HG03196 (cell line): Measurements from ENCODE around the gene DRC3.
A peak's percentile ranks its signal among the peaks of the same experiment; 100 is the strongest.
"Not testable (repeated sequence)": the region's sequence is repeated elsewhere in the genome, so short reads cannot be mapped to it uniquely, and the experiment has no call there.

Experiments used
- ATAC-seq: cut with Tn5 transposase; IDR thresholded peaks from one replicate; pipeline ENCODE4 v1.9.1; 2021; ENCODE audit not compliant: unreplicated experiment

DRC3 gene, protein sequence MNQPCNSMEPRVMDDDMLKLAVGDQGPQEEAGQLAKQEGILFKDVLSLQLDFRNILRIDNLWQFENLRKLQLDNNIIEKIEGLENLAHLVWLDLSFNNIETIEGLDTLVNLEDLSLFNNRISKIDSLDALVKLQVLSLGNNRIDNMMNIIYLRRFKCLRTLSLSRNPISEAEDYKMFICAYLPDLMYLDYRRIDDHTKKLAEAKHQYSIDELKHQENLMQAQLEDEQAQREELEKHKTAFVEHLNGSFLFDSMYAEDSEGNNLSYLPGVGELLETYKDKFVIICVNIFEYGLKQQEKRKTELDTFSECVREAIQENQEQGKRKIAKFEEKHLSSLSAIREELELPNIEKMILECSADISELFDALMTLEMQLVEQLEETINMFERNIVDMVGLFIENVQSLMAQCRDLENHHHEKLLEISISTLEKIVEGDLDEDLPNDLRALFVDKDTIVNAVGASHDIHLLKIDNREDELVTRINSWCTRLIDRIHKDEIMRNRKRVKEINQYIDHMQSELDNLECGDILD

DNA sequence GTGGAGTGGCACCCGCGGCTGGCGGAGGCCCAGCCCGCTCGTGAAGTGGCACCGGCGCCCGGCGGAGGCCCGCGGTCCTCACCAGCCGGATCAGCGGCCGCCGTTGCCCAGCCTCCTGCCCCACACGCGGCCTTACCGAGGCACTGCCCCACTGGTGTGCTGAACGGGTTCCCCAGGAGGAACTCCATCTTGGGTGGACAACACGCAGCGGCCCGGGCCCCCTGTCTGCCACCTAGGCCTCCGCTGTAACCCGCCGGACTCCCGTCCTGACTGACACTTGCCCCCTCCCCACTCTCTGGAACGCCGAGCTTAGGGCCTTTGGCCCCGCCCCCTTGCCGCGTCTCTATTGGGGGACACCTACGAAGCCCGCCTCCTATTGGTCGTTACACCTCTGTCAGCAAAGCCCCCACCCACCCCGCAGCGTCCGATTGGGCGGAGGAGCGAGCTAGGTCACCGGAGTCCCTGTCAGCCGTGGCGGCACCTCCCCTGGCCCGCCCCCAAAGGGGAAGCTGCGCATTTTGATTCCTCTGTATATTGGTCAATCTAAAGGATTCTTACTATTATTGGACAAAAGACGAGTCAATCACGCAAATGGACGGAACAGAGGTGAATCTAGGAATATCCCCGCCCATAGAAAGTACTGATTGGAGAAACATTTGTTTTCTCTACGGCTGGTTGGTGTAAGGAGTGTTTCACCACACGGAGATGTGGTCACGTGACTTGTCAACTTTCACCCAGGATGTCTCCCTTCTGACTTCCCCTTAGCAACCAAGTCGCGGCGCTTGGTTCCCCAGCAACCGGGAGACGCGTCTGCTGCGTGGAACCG is at the start of gene DRC3, which contains the start of gene TOM1L2:
TSS of gene DRC3 (plus strand) at position 737 of the 826 bp plus-strand sequence. CDS start 4,737 bp downstream, outside the sequence.
TSS of gene TOM1L2 (minus strand) at position 275 of the 826 bp plus-strand sequence. CDS start at position 188, 87 bp downstream.
- ATAC-seq: peak; percentile 88

DNA sequence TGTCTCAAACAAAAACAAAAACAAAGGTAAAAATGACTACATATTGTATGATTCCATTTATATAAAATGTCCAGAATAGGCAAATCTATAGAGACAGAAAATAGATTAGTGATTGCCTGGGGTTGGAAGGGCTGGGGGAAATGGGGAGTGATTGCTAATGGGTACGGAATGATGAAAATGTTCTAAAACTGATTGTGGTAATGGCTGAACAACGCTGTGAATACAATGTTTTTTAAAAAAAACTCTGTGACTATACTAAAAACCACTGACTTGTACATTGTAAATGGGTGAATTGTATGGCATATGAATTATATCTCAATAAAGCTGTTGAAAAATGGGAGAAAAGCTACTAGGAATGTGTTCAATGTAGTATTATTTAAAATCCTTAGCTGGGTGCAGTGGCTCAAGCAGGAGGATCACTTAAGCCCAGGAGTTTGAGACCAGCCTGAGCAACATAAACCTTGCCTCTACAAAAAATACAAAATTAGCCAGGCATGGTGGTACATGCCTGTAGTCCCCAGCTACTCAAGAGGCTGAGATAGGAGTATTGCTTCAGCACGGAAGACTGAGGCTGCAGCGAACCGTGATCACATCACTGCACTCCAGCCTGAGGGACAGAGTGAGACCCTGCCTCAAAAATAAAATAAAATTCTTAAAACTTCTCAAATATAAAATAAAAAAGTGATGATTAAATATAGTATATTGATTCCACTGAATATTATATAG is 48.4 kb upstream of the DRC3 start:
- ATAC-seq: no peak

DNA sequence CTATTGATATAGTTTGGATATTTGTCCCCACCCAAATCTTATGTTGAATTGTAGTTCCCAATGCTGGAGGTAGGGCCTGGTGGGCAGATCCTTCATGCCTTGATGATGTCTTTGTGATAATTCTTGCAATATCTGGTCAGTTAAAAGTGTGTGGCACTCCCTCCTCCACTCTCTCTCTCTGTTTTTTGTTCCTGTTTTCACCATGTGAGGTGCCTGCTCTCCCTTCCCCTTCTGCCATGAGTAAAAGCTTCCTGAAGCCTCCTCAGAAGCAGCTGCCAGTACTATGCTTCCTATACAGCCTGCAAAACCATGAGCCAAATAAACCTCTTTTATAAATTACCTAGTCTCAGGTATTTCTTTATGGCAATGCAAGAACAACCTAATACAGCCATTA is 47.8 kb upstream of the DRC3 start:
- ATAC-seq: no peak

DNA sequence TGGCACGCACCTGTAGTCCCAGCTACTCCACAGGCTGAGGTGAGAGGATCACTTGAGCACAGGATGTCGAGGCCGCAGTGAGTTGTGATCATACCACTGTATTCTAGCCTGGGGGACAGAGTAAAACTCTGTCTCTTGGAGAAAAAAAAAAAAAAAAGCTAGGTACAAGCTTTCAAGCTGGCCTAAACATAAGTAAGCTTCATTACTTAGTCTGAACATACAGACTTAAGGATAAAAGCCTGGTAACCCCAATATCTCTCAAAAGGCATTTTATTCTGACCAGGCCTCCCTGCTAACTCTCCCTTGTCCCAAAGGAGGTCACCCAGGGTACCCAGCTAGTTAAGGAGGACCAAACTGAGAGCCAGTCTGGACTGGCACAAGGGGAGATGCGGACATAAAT is 46.6 kb upstream of the DRC3 start:
- ATAC-seq: no peak

DNA sequence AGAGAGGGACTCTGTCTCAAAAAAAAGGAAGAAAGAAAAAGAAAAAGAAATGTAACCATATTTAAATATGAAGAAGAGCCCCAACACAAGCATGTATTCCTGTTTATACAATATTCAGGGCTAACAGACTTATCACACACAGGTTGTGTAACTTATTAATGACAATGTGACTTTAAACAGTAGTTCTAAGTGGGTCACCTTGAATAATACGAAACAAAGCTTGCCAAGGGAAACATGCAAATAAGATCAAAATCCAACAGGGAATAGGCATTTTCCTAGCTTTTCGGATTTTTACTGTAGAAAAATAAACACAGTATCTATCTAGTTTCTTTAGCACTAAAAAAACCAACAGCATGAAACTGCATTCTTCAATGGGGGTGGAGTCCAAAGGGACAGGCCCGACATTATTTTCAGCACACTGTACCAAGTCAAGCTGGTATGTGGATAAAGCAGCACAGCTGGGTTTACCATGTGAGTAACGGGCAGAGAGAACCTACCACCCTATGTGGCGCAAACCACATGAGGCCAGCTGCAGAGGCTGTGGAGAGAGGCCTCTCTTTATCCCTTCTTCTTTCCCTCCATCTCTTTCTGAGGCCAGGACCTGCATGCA is 45.7 kb upstream of the DRC3 start:
- no peak for ATAC-seq

DNA sequence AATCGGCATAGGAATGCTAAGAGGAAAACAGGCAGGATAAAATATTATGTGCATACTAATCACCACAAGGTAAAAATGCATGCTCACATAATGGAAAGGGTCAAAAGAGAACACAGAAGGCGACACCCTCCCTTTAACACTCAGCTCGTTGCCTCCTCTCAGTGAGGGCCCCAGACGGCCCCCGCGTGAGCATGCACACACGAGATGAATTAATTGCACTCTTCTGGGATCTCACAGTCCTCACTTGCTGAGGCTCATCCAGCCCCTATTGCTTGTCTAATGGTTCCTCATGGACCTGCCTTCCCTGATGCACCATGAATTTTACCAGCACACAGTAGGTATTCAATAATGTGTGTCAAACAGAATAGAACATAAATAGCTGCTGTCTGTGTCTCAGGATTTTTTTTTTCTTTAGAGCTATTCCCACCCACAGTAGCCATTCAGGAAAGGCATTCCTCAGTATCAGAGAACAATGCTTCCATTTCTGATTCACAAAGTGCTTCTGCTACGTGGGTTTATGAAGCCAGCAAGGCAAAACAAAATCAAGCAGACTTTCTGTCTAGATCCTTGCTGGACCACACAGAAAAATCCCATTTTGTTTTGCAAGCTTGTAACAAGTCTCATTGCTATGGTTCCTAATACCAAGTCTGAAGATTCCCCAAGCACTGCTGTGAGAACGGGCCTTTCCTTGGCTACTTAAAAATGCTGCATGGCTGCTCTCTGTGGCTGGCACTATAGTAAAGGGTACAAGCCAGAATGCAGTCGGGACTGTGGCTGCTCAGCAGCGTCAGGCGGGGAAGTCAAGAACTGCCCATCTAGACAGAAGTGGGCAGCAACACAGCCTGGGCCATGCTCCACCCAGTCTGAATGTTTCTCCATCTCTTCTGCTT is 44.0 kb upstream of the DRC3 start:
- ATAC-seq: no peak

DNA sequence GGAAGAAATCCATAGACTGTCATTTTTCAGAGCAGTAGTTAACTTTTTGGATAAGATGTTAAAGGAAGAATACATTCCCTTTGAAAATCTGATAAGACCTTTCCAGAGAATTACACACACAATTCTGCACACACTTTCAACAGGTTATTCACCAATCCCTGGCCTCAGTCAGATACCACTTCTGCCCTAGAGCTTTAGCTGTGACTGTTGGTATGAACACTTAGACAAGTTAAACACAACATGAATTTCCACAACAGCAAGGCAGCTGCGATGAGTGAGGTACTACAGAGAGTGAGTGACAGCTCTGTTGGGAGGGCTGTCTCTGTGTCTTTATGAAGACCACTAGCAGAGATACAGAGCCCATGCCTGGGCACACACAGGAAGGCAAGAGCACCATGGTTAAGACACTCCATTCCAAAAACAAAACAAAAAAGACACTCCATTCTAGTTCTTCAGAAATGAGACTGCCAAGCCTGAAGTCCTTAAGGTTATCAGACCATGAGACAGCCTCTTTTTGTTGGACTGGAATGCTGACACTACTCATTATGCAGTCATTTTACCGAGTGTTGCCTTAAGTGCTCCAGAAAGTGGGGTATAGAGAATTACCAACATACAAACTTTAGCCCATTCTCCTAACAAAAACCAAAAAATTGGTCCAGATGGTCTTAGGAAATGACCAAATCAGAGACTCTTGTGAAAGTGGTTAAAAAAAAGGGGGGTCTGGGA is 42.8 kb upstream of the DRC3 start:
- no peak for ATAC-seq

DNA sequence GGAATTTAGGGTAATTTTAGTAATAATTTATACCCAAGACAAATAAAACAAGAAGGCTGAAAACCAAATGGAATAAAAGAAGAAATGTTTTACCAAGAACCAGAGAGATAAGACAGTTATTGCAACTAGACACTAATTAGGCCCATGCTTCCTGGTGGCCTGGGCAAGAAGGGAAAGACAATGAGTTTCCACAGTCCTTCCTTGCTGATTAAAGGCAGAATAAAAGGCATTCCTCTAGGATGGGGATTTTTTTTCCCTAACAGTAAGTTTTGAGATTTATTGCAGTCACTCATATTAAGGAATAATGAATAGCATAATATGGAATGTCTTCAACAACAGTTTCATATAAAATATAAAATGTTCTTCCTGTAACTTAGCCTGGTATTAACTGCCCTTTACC is 42.0 kb upstream of the DRC3 start:
- ATAC-seq: no peak

DNA sequence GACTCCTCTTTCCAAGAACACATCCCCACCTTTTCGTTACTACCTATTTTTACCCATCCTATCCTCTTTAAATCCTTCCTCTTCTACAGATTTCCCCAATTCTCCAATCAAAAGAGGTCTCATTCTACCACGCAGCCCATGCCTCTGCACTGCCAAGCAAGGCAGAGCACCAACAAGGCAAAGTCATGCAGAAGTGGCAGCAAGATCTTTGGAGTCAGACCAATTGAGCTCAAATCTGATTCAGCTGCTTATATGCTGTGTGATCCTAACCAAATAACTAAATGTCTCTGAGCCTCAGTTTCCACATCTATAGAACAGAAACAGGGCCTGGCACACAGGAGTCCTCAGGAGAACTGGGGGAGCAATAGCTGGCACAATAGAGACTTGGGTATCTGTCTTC is 41.5 kb upstream of the DRC3 start:
- no peak for ATAC-seq

DNA sequence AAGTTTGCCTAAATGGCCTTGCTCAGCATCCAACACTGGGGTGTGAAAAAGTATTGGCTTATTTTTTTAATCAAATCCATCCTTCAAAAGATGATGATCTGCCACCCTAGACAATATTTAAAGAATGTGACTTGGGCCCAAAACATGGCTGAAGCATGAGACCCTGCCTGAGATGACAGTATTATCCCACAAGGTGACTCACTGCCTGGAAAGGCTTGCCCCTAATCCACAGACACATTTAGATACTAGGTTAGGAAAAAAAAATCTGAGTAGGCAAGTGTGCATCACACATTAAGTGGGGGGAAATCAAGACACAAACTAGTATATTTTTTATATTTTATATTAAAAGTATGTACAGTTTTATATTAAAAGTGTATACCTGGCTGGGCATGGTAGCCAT is 38.9 kb upstream of the DRC3 start:
- no peak for ATAC-seq

DNA sequence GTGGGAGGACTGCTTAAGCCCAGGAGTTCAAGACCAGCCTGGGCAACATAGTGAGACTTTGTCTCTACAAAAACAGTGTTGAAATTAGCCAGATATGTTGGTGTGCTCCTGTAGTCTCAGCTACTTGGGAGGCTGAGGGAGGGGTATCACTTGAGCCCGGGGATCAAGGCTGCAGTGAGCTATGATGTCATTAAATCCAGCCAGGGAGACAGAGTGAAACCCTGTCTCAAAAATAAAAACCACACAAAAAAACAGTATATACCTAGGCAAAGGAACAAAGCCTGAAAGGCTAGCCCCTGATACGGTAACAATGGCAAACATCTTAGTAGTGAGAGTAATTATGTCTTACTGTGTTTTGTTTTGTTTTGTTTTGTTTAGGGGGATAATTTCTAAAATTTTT is 38.4 kb upstream of the DRC3 start:
- ATAC-seq: no peak

DNA sequence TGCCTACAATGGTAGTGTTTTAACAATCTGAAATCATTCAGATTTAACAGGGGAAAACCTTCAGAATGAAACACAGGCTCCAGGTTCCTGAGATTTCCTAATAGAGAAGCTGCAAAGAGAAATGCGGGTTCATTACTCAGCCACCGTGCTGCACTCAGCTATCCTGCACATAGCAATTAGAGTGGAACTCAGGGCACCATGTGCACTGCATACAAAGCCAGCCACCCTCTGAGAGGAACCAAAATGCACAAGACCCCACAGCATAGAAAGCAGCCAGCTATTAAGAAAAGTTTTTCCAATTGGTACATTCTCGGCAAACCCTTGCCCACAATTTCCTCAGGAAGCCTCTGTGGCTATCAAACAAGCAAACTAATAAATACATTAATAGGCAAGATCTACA is 37.9 kb upstream of the DRC3 start:
- no peak for ATAC-seq

DNA sequence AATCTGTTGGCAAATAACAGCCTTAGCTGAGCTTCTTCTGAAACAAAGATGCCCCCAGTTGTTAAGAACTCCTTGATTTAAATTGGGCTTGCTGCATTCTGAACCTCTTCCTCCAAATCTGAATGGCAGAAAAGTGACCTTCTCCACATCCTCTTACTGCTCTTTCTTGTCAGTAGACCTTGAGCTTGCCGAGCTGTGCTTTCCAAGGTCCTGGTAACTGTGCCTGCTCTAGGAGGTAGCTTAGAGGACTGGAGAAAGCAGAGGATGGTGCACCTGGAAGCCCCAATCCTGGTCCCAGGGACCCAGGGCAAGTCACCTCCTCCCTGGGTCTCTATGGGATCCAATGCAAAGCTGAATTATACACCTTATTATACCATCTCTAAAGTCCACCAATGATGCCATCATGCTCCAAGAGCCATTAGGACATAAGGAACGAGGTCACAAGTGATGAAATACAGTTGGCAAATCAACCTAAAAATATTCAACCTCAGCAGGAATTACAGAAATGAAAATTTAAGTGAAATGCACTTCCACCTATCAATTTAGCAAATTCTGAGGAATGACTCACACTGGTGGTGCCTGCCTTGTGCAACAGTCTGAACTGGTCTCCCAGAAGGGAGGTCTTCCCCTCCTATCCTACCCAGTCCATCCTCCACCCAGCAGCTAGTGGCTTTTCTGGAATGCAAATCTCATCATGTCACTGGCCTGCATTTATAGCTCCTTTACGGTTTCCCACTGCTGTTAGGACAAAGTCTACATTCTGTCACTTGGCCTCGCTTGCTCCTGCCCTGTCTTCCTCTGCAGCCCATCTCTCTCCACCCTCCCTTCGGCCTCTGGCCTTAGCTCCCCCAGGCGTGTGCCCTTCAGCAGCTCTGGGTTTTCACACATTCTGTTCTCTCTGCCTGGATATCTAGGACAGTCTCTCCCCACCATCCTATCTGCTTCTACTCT is 37.1 kb upstream of the DRC3 start:
- ATAC-seq: no peak

DNA sequence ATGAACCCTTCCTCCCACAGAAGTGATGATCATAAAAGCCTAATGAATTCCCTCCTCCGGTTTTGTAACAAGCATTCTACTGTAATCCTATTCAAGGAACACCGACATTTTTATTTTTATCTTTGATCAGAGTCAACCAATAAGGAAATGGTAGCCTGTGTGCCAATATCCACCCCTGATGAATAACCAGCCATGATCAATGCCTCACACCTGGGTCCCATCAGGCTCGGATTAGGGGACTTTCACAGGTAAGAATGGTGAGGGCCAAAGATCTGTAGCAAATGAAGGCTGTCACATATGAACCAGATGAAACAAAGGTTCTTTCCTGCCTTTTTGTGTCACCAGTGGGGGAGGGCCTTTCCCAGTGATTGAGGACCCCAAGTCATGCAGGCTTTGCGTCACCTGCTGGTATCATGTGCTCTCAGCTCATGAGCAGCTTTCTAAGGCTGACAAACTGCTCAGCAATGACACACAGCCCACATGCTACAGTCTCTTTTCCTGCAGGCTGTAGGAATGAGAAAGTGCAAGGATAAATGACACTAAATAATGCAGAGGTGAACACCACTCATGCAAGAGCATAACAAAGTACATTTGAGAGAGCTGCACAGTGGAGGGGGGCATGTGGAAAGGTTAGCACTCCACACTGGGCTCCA is 35.3 kb upstream of the DRC3 start:
- no peak for ATAC-seq

DNA sequence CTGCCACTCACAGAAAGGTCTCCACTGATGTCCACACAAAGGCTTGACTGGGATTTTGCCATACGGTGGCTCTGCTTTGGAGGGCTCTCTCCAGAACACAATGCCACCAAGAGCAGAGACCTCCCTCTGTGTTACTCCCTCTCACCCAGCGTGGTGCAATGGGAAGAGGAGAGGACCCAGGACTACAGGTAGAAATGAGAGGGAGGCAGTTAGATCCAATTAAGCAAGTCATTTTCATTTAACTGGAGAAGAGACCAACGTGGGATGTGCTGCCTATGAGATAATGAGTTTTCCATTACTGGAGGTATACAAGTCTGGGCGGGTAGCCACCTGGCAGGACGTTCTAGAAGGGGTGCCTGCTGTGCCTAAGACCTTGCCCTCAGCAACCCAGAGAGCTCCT is 34.7 kb upstream of the DRC3 start:
- no peak for ATAC-seq

DNA sequence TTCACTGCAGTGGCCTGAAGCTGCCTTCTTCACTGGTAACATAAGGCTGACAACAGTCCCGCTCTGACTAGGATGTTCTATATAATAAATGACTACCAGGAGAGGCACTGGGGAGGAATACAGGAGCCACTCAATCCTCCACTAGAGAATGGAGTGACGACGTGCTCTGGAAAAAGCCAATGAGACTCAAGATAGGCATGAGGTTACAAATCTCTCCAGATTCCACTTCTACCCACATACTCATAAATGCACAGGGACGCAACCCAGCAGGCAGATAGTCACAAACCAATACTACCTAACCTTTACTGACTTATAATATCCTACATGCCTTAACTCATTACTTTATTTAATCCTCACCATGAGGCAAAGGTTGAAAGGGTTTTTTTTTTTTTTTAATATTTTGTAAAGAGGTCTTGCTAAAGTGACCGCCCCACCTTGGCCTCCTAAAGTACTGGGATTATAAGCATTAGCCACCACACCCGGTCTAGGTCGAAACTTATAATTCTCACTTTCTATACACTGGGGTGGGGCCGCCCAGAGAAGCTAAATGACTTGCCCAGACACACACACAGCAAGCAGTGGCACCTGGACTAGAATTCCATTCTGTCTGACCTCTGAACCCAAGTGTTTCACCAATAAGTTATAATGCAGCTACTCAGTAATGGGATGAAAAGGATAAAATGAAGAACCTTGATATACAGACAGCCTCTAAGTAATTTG is 34.1 kb upstream of the DRC3 start:
- no peak for ATAC-seq

DNA sequence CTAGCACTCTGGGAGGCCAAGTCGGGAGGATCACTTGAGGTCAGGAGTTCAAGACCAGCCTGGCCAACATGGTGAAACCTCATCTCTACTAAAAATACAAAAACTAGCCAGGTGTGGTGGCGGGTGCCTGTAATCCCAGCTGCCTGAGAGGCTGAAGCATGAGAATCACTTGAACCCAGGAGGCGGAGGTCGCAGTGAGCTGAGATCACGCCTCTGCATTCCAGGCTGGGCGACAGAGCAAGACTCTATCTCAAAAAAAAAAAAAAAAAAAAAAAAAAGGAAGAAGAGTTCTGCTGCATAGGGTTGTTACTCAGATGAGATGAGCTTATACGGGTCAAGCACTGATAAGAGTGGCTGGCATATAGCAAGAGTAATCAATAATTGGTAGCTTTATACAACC is 32.7 kb upstream of the DRC3 start:
- not testable (repeated sequence) for ATAC-seq
